Activated T-helper 2 cell treated with anti-CD3 and anti-CD28 coated beads, Interferon-gamma antibody, Interleukin-2, Interleukin-4, amounts not matched to agents 10 μg/mL and 5 μg/mL and 100 μg/mL, durations not matched to agents 14 hours and 24 hours and 36 hours (primary cell): ENCODE results near the gene CEP112. TPM values are rescaled to one million over a fixed set of nuclear protein-coding genes. Genes with fewer than 3 reads are reported as not detected.
A peak's percentile ranks its signal among the peaks of the same experiment; 100 is the strongest.
"Not testable (repeated sequence)": the region's sequence is repeated elsewhere in the genome, so short reads cannot be mapped to it uniquely, and the experiment has no call there.

Experiments
- DNase-seq: peaks from one replicate; pipeline ENCODE4 v3.0.0; 2021; ENCODE audit warnings: low spot score
- H3K27ac Mint-ChIP-seq: one replicate; pipeline ENCODE4 v1.8.0; 2021; ENCODE audit warnings: mixed read lengths
- H3K27me3 Mint-ChIP-seq: one replicate; pipeline ENCODE4 v1.8.0; 2021; ENCODE audit warnings: low read depth, mixed read lengths
- H3K36me3 Mint-ChIP-seq: one replicate; pipeline ENCODE4 v1.8.0; 2021; ENCODE audit warnings: low read depth, mixed read lengths
- H3K4me1 Mint-ChIP-seq: one replicate; pipeline ENCODE4 v1.8.0; 2021; ENCODE audit warnings: low read depth, mixed read lengths
- H3K4me3 Mint-ChIP-seq: one replicate; pipeline ENCODE4 v1.8.0; 2021; ENCODE audit warnings: low read depth, mild to moderate bottlenecking, moderate library complexity, mixed read lengths
- H3K9me3 Mint-ChIP-seq: one replicate; pipeline ENCODE4 v1.8.0; 2021; ENCODE audit warnings: mixed read lengths
- intact Hi-C: fragments of 100-400 bp; cut with micrococcal nuclease; formaldehyde crosslinking; loops from one replicate; pipeline ENCODE4 v1.15.1; 2023
- total RNA-seq: library from RNA; stranded (reverse); gene quantifications from 2 replicates; pipeline ENCODE4 v1.2.3, GENCODE V29; 2022

Gene CEP112
- total RNA-seq, 1 donor from 2014 or later, result 0.66 TPM

DNA sequence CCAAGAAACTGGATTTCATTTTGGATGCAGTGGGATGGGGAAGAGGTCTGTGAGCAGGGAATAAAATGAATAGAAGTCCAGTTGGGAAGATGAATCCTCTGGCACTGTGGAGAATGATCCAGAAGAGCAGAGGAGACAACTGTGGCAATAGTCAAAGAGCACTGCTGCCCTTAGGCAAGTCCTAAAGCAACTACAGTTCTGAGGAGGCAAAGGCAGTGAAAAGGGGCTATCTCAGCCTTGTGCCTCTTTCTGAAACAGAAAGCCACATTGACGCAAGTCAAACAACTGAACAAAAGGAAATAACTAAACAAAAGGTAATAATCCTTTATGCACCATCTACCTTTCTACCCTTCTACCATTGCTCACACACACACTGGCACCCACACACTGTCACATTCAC, 392.5 kb downstream of the CEP112 start:
- H3K4me3 Mint-ChIP-seq, result peak overlapping the region; percentile 1
- DNase-seq, result no peak
- H3K27ac Mint-ChIP-seq, result peak overlapping the region; percentile 72
- intact Hi-C loops, result loop anchor here (1.0 to 10.0 kb wide), 3 partner anchors 17 to 572 kb away; no protein-coding TSS in a partner anchor
- H3K36me3 Mint-ChIP-seq, result peaks cover 11% of the 10 kb centered on the region
- peaks cover 26% of the 10 kb centered on the region for H3K9me3 Mint-ChIP-seq
- no peaks in the 10 kb centered on the region for H3K27me3 Mint-ChIP-seq
- H3K4me1 Mint-ChIP-seq, result peaks cover 22% of the 10 kb centered on the region

DNA sequence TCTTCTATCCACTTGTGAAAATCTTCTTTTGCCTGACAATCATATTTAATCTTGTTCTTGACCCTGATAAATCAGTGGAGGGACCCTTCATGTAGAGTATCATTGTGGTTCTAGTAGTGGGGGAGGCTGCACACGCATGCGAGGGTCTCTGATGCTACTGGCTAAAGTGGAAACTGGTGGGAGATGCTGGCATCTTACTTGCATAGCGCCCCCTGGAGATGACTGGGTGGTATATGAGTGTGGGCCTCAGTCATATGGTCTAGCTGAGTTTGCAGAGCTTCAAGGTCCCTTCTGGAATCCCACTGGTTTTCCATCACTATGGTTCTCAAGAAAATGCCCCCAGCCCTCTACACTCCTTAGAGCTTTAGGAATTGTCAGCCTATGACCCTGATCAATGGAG, 394.1 kb downstream of the CEP112 start:
- DNase-seq, result no peak
- H3K4me3 Mint-ChIP-seq, result no peak overlapping the region
- H3K9me3 Mint-ChIP-seq, result peaks cover 19% of the 10 kb centered on the region
- intact Hi-C loops, result loop anchor here (5.0 to 10.0 kb wide), 2 partner anchors 243 to 571 kb away; no protein-coding TSS in a partner anchor
- H3K4me1 Mint-ChIP-seq, result peaks cover 22% of the 10 kb centered on the region
- no peak overlapping the region for H3K27ac Mint-ChIP-seq
- H3K27me3 Mint-ChIP-seq, result no peaks in the 10 kb centered on the region
- peaks cover 10% of the 10 kb centered on the region for H3K36me3 Mint-ChIP-seq

DNA sequence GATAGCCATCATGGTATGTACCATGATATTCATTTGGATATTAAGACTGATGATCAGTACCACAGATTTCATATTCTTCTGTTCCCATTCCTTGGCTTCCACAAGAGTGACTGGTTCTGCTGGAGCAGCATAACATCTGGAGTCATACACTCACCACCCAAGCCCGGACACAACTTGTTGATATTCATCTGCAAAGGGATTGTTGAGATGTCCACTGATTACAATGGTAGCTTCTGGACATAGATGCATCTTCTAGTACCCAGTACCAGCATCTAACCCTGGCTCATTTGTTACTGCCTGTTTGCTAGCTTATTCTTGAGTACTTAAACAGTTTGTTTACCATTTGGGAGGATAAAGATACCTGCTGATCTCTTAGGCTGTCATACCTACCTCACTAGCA, 394.8 kb downstream of the CEP112 start:
- DNase-seq, result no peak
- H3K9me3 Mint-ChIP-seq, result peaks cover 12% of the 10 kb centered on the region
- intact Hi-C loops, result loop anchor here (5.0 to 10.0 kb wide), 2 partner anchors 242 to 570 kb away; no protein-coding TSS in a partner anchor
- no peak overlapping the region for H3K4me3 Mint-ChIP-seq
- peaks cover 3% of the 10 kb centered on the region for H3K36me3 Mint-ChIP-seq
- no peaks in the 10 kb centered on the region for H3K27me3 Mint-ChIP-seq
- H3K27ac Mint-ChIP-seq, result no peak overlapping the region
- peaks cover 22% of the 10 kb centered on the region for H3K4me1 Mint-ChIP-seq

DNA sequence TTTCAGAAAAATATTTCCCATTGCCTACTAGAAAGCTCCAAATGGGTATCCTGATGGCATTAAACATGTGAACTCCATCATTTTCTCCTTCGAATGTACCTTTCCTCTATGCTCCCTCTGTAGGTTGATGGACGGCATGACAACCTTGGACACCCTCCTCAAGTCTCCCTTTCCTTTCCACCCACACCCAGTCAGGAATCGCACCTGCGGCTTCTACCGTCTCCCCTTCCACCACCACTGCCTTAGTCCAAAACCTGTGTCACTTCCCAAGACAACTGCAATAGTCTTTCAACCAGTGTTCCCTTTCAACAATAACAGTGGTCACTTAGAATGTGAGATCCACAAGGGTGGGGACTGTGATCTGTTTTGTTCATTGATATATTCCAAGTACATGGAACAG, 397.4 kb downstream of the CEP112 start:
- Mint-ChIP-seq H3K9me3 (no peaks in the 10 kb centered on the region), H3K27me3 (no peaks in the 10 kb centered on the region), H3K36me3 (no peaks in the 10 kb centered on the region), H3K4me3 (no peak overlapping the region), H3K27ac (no peak overlapping the region), H3K4me1 (peaks cover 10% of the 10 kb centered on the region)
- DNase-seq, result no peak
- intact Hi-C loops, result loop anchor here (10.0 kb wide), 1 partner anchor 240 kb away; no protein-coding TSS in a partner anchor

DNA sequence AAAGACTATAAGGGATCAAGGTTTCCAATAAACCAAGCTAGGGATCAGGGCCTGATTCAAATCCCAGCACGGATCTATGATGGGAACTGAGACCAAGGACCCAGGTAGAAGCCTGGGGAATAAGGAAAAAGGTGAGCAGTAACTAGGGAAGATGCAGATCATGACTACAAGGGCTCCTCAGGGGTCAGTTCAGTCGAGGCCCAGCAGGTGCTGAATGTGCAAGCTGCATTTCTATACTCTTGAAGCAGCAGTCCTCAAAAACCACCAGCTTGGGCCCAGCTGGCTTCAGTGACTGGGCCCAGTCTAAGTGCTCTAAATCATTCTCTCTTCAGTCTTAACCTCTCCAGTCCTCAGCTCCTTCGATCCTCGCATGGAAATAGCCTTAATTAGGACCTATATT, 401.7 kb downstream of the CEP112 start:
- no peaks in the 10 kb centered on the region for H3K9me3 Mint-ChIP-seq
- peaks cover 9% of the 10 kb centered on the region for H3K27me3 Mint-ChIP-seq
- no peak overlapping the region for H3K27ac Mint-ChIP-seq
- H3K36me3 Mint-ChIP-seq, result no peaks in the 10 kb centered on the region
- no peak for DNase-seq
- H3K4me3 Mint-ChIP-seq, result no peak overlapping the region
- H3K4me1 Mint-ChIP-seq, result no peaks in the 10 kb centered on the region
- intact Hi-C loops, result loop anchor here (10.0 kb wide), 1 partner anchor 235 kb away; no protein-coding TSS in a partner anchor

DNA sequence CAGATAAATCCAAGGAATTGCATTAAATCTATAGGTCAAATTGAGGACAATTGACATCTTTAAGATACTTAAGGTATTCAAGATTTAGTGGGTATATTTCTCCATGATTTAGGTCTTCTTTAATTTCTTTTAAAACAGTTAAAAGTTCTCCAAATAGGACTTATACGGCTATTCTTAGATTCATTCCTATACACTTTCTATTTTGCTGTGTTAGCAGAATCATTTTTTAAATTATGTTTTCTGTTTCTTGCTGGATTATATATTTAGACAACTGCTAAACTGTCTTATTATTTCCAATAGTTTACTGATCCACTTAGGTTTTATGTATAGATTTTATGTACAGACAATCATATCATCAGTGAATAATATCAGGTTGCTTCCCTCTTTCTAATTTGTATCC, 404.4 kb downstream of the CEP112 start:
- peaks cover 9% of the 10 kb centered on the region for H3K27me3 Mint-ChIP-seq
- H3K36me3 Mint-ChIP-seq, result no peaks in the 10 kb centered on the region
- no peaks in the 10 kb centered on the region for H3K4me1 Mint-ChIP-seq
- no peak overlapping the region for H3K4me3 Mint-ChIP-seq
- H3K27ac Mint-ChIP-seq, result no peak overlapping the region
- no peak for DNase-seq
- intact Hi-C loops, result no loop called here
- H3K9me3 Mint-ChIP-seq, result no peaks in the 10 kb centered on the region

DNA sequence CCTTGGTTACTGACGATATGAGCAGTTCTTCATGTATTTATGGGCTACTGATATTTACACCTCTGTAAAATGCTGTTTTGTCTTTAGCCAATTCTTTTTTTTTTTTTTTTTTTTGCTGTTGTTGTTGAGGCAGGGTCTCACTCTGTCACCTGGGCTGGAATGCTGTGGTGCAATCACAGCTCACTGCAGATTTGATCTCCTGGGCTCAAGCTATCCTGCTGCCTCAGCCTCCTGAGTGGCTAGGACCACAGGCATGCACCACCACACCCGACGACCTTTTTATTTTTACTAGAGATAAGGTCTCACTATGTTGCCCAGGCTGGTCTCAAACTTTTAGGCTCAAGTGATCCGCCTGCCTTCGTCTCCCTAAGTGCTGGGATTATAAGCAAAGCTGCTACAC, 405.5 kb downstream of the CEP112 start:
- H3K27me3 Mint-ChIP-seq, result peaks cover 9% of the 10 kb centered on the region
- H3K4me3 Mint-ChIP-seq, result no peak overlapping the region
- H3K27ac Mint-ChIP-seq, result no peak overlapping the region
- H3K4me1 Mint-ChIP-seq, result peaks cover 4% of the 10 kb centered on the region
- no peaks in the 10 kb centered on the region for H3K36me3 Mint-ChIP-seq
- intact Hi-C loops, result no loop called here
- DNase-seq, result no peak
- H3K9me3 Mint-ChIP-seq, result peaks cover 6% of the 10 kb centered on the region

DNA sequence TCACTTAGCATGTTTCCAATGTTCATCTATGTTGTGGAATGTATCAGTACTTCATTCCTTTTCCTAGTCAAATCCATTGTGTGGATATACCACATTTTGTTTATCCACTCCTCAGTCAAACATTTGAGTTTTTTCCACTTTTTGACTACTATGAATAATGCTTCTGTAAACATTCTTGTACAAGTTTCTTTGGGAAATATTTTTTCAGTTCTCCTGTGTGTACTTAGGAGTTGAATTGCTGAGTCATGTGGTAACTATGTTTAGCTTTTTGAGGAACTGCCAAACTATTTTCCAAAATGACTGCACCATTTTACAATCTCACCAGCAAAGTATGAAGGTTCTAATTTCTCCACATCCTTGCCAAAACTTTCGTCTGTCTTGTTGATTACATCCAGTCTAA, 406.8 kb downstream of the CEP112 start:
- Mint-ChIP-seq H3K27me3 (peaks cover 9% of the 10 kb centered on the region), H3K27ac (no peak overlapping the region), H3K9me3 (peaks cover 11% of the 10 kb centered on the region), H3K36me3 (no peaks in the 10 kb centered on the region), H3K4me3 (no peak overlapping the region), H3K4me1 (peaks cover 6% of the 10 kb centered on the region)
- intact Hi-C loops, result no loop called here
- no peak for DNase-seq

DNA sequence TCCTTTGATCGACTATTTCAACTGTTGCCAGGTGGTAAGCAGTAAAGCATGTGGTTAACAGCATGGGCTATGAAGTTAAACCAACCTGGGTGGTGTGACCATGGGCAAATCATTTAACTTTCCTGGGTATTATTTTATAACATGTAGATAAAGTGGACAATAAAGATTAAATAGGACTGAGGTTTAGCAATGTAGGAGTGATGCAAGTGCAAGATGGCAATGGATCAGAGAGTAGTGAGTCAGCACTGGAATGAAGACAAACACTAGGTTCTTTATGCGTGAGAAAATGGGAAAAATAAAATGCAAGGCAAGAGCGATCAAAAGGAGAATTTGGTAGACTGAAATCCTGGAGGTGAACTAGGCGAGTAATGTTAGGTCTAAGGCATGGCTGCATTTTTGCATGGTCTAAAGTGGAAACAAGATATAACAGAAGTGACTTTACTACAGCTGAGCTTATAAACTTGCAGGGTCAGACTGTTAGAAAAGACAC, 408.0 kb downstream of the CEP112 start:
- no peak for DNase-seq
- intact Hi-C loops, result no loop called here
- no peaks in the 10 kb centered on the region for H3K36me3 Mint-ChIP-seq
- H3K27me3 Mint-ChIP-seq, result peaks cover 7% of the 10 kb centered on the region
- peaks cover 7% of the 10 kb centered on the region for H3K4me1 Mint-ChIP-seq
- peaks cover 11% of the 10 kb centered on the region for H3K9me3 Mint-ChIP-seq
- H3K4me3 Mint-ChIP-seq, result no peak overlapping the region
- no peak overlapping the region for H3K27ac Mint-ChIP-seq

DNA sequence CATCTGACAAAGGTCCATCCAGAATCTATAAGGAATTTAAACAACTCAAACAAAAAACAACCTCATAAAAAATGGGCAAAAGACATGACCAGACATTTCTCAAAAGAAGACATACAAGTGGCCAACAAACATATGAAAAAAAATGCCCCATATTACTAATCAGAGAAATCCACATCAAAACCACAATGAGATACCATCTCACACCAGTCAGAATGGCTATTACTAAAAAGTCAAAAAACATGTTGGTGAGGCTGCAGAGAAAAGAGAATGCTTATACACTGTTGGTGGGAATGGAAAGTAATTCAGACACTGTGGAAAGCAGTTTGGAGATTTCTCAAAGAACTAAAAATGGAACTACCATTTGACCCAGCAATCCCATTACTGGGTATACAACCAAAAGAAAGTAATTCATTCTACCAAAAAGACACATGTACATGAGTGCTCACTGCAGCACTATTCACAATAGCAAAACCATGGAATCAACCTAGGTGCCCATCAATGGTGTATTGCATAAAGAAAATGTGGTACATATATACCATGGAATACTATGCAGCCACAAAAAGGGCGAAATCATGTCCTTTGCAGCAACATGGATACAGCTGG, 409.7 kb downstream of the CEP112 start:
- H3K36me3 Mint-ChIP-seq, DNase-seq, H3K4me3 Mint-ChIP-seq, H3K27me3 Mint-ChIP-seq, H3K27ac Mint-ChIP-seq, H3K4me1 Mint-ChIP-seq: not testable (repeated sequence)
- H3K9me3 Mint-ChIP-seq, result peaks cover 11% of the 10 kb centered on the region
- intact Hi-C loops, result loop anchor here (1.0 kb wide), 1 partner anchor 17 kb away; no protein-coding TSS in a partner anchor

DNA sequence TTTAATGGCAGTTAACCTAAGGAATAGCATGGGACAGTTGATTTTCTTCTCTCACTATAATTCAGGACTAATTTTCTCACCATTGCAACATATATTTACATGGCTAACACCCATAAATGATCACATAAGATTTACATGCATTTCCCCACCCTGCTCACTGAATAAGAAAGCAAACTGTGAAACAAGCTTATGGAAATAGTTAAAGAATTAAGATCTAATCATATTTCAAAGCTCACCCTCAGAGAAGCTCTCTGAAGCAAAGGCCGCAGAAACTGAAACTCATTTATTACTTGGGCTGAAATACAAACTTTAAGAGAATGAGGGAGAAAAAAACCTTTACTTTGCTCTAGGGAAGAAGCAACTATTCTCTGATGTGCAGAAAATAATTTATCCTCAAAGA, 411.8 kb downstream of the CEP112 start:
- Mint-ChIP-seq H3K4me1 (peaks cover 7% of the 10 kb centered on the region), H3K27ac (peak overlapping the region; percentile 16), H3K36me3 (no peaks in the 10 kb centered on the region)

DNA sequence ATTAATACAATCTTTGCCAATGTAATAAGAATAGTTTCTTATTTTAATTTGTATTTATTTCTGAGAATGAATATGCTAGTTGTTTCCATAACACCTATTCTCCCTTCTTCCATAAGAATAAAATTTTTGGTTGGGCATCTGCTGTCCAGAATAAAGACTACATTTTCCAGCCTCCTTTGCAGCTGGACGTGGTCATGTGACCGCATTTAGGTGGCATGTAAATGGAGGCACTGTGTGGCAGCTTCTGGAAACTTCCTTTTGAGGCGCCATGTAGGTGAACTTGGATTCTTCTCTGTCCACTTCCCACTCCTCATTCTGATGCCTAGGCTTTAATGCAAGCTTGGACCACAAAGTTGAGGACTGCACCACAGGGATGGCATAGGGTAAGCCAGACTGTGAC, 415.0 kb downstream of the CEP112 start:
- H3K9me3 Mint-ChIP-seq, result peaks cover 8% of the 10 kb centered on the region
- H3K4me1 Mint-ChIP-seq, result peaks cover 10% of the 10 kb centered on the region
- H3K27ac Mint-ChIP-seq, result no peak overlapping the region
- peaks cover 4% of the 10 kb centered on the region for H3K27me3 Mint-ChIP-seq
- no peaks in the 10 kb centered on the region for H3K36me3 Mint-ChIP-seq
- no peak overlapping the region for H3K4me3 Mint-ChIP-seq
- DNase-seq, result no peak
- intact Hi-C loops, result no loop called here

More for the DNA sequence above, 411.8 kb downstream of the CEP112 start:
- intact Hi-C loops, result no loop called here
- Mint-ChIP-seq H3K4me3 (no peak overlapping the region), H3K27me3 (no peaks in the 10 kb centered on the region), H3K9me3 (peaks cover 11% of the 10 kb centered on the region)
- no peak for DNase-seq

DNA sequence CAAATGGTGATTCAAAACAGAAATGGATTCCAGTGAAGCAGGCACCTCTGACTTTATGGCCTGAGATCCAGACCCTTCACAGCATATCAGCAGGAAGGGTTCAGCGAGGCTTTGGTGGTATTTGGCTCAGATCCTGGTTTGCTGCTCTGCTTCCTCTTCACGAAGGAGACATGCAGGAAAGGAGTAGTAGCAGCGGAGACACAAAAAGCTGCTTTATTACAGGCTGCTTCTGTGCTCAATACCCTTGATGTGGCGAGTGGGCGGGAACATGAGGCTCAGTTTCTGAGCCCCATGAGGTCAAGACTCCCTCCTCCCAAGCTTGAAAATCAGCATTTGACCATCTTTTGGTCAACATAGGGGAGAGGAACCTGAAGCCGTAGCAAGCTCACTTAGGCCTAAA, 417.1 kb downstream of the CEP112 start:
- peaks cover 6% of the 10 kb centered on the region for H3K27me3 Mint-ChIP-seq
- no peaks in the 10 kb centered on the region for H3K9me3 Mint-ChIP-seq
- H3K4me3 Mint-ChIP-seq, result no peak overlapping the region
- intact Hi-C loops, result no loop called here
- no peaks in the 10 kb centered on the region for H3K36me3 Mint-ChIP-seq
- H3K4me1 Mint-ChIP-seq, result peaks cover 6% of the 10 kb centered on the region
- H3K27ac Mint-ChIP-seq, result no peak overlapping the region
- DNase-seq, result no peak
